Keratinocyte (primary cell): ENCODE data around the gene SMYD3. TPM values are rescaled to one million over a fixed set of nuclear protein-coding genes. Genes with fewer than 3 reads are reported as not detected.

Experiments used
- DNase-seq: peaks from one replicate; pipeline ENCODE4 v3.0.0-alpha.2; 2011; ENCODE audit warnings: low read depth, missing footprints, low spot score
- FAIRE-seq: peaks from 2 replicates; lab custom pipeline; 2011; peaks lifted over from hg19 to GRCh38; lab: Jason Lieb, UNC
- H2AFZ ChIP-seq: 2 replicates; pipeline ENCODE4 v1.6.0; 2012; ENCODE audit warnings: low read length, control low read depth, inconsistent platforms; ENCODE audit not compliant: control insufficient read depth
- H3K27ac ChIP-seq: 2 replicates; pipeline ENCODE4 v1.5.1; 2011; ENCODE audit warnings: low read length; ENCODE audit not compliant: control insufficient read depth, insufficient read depth
- H3K27me3 ChIP-seq: 3 replicates; pipeline ENCODE4 v1.6.0; 2011; ENCODE audit warnings: low read length; ENCODE audit not compliant: control insufficient read depth, insufficient read depth; ENCODE audit errors: extremely low read depth
- H3K36me3 ChIP-seq, 2 experiments: 2 replicates in 1 of 2; 3 replicates in 1 of 2; pipeline ENCODE4 v1.5.1; 2011; ENCODE audit warnings: low read length in 2 of 2, mild to moderate bottlenecking in 1 of 2; ENCODE audit not compliant: control insufficient read depth in 2 of 2, insufficient read depth in 2 of 2; ENCODE audit errors: extremely low read depth in 1 of 2
- H3K4me1 ChIP-seq: 3 replicates; pipeline ENCODE4 v1.5.1; 2011; ENCODE audit warnings: low read length; ENCODE audit not compliant: control insufficient read depth, insufficient read depth; ENCODE audit errors: extremely low read depth
- H3K4me2 ChIP-seq: 3 replicates; pipeline ENCODE4 v1.6.0; 2011; ENCODE audit warnings: low read depth, low read length; ENCODE audit not compliant: control insufficient read depth, insufficient read depth; ENCODE audit errors: extremely low read depth
- H3K4me3 ChIP-seq, 3 experiments: fragments of 200-600 bp in 1 of 3; sonication (generic) in 1 of 3; 2 replicates in 2 of 3; 3 replicates in 1 of 3; pipeline ENCODE4 v1.5.1; 2011 to 2016; ENCODE audit warnings: low read length in 3 of 3, mild to moderate bottlenecking in 3 of 3, control low read depth in 2 of 3, inconsistent platforms in 1 of 3, low read depth in 1 of 3, mixed read lengths in 1 of 3, mixed run types in 1 of 3, moderate library complexity in 1 of 3; ENCODE audit not compliant: control insufficient read depth in 2 of 3, insufficient read depth in 2 of 3; ENCODE audit errors: extremely low read depth in 1 of 3
- H3K79me2 ChIP-seq: 2 replicates; pipeline ENCODE4 v1.6.0; 2012; ENCODE audit warnings: low read length; ENCODE audit not compliant: control insufficient read depth, insufficient read depth
- H3K9ac ChIP-seq: 3 replicates; pipeline ENCODE4 v1.6.0; 2011; ENCODE audit warnings: low read length; ENCODE audit not compliant: control insufficient read depth, insufficient read depth; ENCODE audit errors: extremely low read depth
- H3K9me1 ChIP-seq: 3 replicates; pipeline ENCODE4 v1.6.0; 2011; ENCODE audit warnings: low read length; ENCODE audit not compliant: control insufficient read depth, insufficient read depth; ENCODE audit errors: extremely low read depth
- H3K9me3 ChIP-seq: 2 replicates; pipeline ENCODE4 v1.5.1; 2012; ENCODE audit warnings: low read depth, low read length; ENCODE audit not compliant: control insufficient read depth
- H4K20me1 ChIP-seq: 3 replicates; pipeline ENCODE4 v1.6.0; 2011; ENCODE audit warnings: low read length; ENCODE audit not compliant: control insufficient read depth, insufficient read depth; ENCODE audit errors: extremely low read depth
- CTCF ChIP-seq, 3 experiments: IDR thresholded peaks in 1 of 3; conservative IDR thresholded peaks in 1 of 3; optimal IDR thresholded peaks in 1 of 3; 2 replicates in 2 of 3; 3 replicates in 1 of 3; pipeline versions ENCODE3 to v1.5.1; 2011; ENCODE audit warnings: low read length in 3 of 3, mild to moderate bottlenecking in 3 of 3, moderate library complexity in 2 of 3, control low read depth in 1 of 3, inconsistent platforms in 1 of 3; ENCODE audit not compliant: insufficient read depth in 2 of 3; ENCODE audit errors: extremely low read depth in 1 of 3
- EZH2 ChIP-seq: IDR thresholded peaks from one replicate; pipeline ENCODE4 v1.6.1; 2012; ENCODE audit warnings: inconsistent platforms, mild to moderate bottlenecking, low read length, moderate library complexity
- dilution Hi-C: fragments of 300-500 bp; cut with MboI; formaldehyde crosslinking; loops from one replicate; pipeline ENCODE4 v1.7.0; 2020; ENCODE audit warnings: low sequenced_read_pairs; ENCODE audit not compliant: extremely low pct_ligation_motif_present
- polyA plus RNA-seq, 5 experiments: library from polyadenylated mRNA; depleted of rRNA in 3 of 5; stranded (reverse) in 3 of 5; stranded (forward) in 1 of 5; unstranded in 1 of 5; fragments of >200 nt; gene quantifications; 1 replicate in 1 of 5; 2 replicates in 3 of 5; 3 replicates in 1 of 5; pipeline versions ENCODE4 v1.2.1 to v1.2.3, GENCODE V29; 2011 to 2012; ENCODE audit warnings: missing spikeins in 2 of 5, low read depth in 1 of 5, low replicate concordance in 1 of 5

Gene SMYD3
- polyA plus RNA-seq, 1 donor (not counting 4 experiments of a cell fraction or from before 2014, with no cell fraction given): 31.0 TPM

GRCh38 chr1:246482805-246483568, 24.1 kb downstream of the SMYD3 start:
- H3K27me3 ChIP-seq: no peaks in the 10 kb centered on the region
- H3K27ac ChIP-seq: no peak overlapping the region
- dilution Hi-C loops: no loop called here
- H3K9me3 ChIP-seq: no peaks in the 10 kb centered on the region
- no peak overlapping the region for H3K4me3 ChIP-seq
- no peak overlapping the region for H3K4me2 ChIP-seq
- no peaks in the 10 kb centered on the region for H3K9me1 ChIP-seq
- TF ChIP-seq CTCF (optimal IDR thresholded peaks at IDR 0.05 in 1 of 3, IDR thresholded peaks at IDR 0.05 in 1 of 3, conservative IDR thresholded peaks at IDR 0.05 in 1 of 3; ENCODE audit: extremely low read depth in 1 of 3, insufficient read depth in 2 of 3, low read length in 3 of 3) (no peak), EZH2 (no peak)
- FAIRE-seq (no peak), DNase-seq (no peak)
- H3K36me3 ChIP-seq: no peaks in the 10 kb centered on the region
- peaks cover 7% of the 10 kb centered on the region for H3K79me2 ChIP-seq
- H2AFZ ChIP-seq: no peak overlapping the region
- no peaks in the 10 kb centered on the region for H4K20me1 ChIP-seq
- H3K4me1 ChIP-seq: no peaks in the 10 kb centered on the region
- H3K9ac ChIP-seq: no peak overlapping the region

GRCh38 chr1:246479061-246479460, 28.0 kb downstream of the SMYD3 start:
- FAIRE-seq (no peak), DNase-seq (no peak)
- Histone ChIP-seq H3K4me2 (no peak overlapping the region), H3K9me3 (no peaks in the 10 kb centered on the region), H3K9me1 (no peaks in the 10 kb centered on the region), H3K27ac (no peak overlapping the region), H4K20me1 (no peaks in the 10 kb centered on the region), H3K4me3 (no peak overlapping the region), H3K36me3 (no peaks in the 10 kb centered on the region), H3K9ac (no peak overlapping the region), H3K4me1 (no peaks in the 10 kb centered on the region), H3K27me3 (no peaks in the 10 kb centered on the region), H2AFZ (no peak overlapping the region), H3K79me2 (peaks cover 7% of the 10 kb centered on the region)
- TF ChIP-seq EZH2 (no peak), CTCF (optimal IDR thresholded peaks at IDR 0.05 in 1 of 3, IDR thresholded peaks at IDR 0.05 in 1 of 3, conservative IDR thresholded peaks at IDR 0.05 in 1 of 3; ENCODE audit: extremely low read depth in 1 of 3, insufficient read depth in 2 of 3, low read length in 3 of 3) (no peak)
- dilution Hi-C loops: no loop called here
